Measurements from ENCODE around the gene ASTN1.

Gene ASTN1

DNA sequence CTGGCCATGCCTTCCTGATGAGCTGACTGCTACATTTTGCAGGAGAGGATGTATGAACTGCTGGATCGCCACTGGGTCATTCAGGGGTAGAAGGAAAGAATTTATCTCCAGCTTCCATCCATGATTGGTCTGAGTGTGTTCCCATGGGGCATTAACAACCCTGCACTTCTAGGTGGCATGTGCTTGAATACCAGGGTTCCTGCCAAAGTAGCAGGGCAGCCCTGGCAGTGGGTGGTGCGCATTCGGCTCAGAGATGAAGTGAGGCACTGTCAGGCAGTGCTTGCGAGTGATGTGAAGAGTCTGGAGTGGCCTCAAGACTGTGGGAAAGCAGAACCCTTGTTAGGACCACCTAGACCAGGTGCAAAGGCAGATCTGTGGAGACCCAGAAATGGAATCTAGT lies 294.9 kb downstream of the ASTN1 start:
- no peak for DNase-seq

GRCh38 chr1:176866011-176866714 lies 298.3 kb downstream of the ASTN1 start:
- no peak for DNase-seq

- DNase-seq = no peak
These were observed 300.3 kb downstream of the ASTN1 start for GRCh38 chr1:176864211-176864610.

GRCh38 chr1:176863613-176864012 lies 300.9 kb downstream of the ASTN1 start:
- DNase-seq = no peak

GRCh38 chr1:176858433-176858916 lies 306.0 kb downstream of the ASTN1 start:
- no peak for DNase-seq

- DNase-seq = no peak
These were observed 306.9 kb downstream of the ASTN1 start for GRCh38 chr1:176857632-176858031.

DNA sequence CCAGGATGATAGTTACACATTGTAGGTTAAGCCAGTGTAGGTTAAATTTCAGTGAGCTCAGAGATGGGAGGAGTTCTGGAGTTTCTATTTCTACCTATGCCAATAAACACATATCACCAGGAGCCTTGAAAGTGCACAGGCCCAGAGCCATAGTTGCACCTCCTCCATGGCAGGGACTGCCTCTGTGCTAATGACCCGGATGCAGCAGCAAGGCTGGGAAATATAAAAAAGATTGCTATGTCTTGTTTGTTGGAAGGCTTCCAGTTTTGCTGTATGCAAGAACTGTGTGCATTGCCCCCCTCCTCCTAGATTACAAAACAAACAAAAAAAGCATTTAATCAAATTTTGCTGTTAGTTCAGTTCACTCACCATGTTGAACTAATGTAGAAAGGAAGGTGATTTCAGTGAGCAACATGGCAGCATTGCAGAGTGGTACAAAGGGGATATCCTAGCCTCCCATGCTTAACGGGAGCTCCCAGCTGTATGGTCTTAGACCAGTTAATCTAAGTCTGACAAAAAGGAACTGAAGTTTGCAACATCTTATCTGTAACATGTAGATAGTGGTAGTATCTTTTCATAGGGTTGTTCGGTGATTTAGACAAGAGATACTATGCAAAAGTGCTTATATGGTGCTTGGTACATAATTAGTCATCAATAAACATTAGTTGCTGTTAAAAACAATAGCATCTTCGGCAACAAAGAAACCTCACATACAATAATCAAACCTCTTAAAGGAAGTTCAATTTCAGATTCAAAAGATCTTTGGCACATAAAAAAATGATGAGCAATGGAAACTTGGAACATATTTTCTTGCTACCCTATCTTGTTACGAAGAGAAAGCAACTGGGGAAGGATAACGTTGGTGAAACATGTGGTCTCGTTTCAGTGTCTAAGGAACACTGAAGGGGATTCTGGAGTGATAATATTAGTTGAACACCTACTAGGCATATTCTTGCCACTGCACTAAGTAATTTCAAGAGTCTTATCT lies 309.5 kb downstream of the ASTN1 start:
- DNase-seq = no peak

- DNase-seq = no peak
These were observed 310.4 kb downstream of the ASTN1 start for GRCh38 chr1:176854121-176854520.

DNA sequence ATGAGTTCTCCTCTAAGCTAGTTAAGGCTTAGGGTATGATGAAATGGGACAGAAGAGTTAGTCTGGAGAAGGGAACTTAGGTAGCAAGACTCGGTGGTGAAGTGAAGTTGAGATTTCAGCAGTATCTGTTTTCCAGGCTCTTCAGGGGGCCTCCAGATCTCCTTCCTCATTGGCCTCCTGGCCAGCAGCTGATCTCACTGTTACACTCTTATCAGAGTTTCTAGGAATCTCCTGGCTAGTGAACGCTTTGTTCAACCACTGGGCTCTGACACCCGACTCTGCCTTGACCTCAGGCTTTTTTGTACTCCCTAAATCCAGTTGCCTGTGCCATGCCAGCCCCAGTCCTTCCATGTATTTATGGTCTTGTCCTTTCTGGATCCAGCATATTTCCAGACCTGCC lies 311.0 kb downstream of the ASTN1 start:
- no peak for DNase-seq

- no peak for DNase-seq
These were observed 312.4 kb downstream of the ASTN1 start for GRCh38 chr1:176852124-176852523.

- no peak for DNase-seq
These were observed 313.6 kb downstream of the ASTN1 start for GRCh38 chr1:176850871-176851270.

DNA sequence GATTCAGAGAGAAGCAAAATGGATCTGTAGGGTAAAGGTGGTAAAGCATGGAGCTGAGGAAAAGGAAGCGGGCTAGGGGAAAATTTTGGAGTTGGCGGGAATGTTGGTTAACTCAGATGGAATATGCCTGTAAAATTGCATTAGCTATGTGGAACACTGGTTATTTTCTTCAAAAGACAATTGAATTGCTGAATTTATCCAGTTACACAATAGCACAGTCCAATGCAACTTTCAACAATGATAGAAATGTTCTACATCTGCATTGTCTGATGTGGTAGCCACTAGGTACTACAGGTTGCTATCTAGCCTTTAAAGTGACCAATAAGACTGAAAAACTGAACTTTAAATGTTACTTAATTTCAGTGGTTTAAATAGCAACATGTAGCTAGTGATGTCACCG lies 315.2 kb downstream of the ASTN1 start:
- DNase-seq = no peak

DNA sequence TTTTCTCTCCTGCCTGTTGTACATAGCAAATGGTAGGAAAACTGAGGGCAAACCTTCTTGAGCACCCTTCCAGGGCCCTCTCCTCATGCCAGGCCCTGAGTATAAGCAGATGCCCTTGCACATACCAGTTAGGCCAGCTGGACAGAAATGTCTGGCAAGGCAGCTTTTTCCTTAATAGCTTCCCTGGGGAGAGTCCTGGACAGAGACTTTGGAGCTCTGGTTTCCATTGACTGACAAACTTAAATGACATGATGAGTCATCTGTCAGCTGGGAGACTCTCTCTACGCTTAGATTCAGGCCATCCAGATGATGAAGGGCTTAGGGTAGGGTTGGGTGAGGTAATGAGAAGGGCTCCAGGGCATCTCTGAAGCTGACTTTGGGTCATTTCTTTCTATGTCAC lies 317.5 kb downstream of the ASTN1 start:
- no peak for DNase-seq

DNA sequence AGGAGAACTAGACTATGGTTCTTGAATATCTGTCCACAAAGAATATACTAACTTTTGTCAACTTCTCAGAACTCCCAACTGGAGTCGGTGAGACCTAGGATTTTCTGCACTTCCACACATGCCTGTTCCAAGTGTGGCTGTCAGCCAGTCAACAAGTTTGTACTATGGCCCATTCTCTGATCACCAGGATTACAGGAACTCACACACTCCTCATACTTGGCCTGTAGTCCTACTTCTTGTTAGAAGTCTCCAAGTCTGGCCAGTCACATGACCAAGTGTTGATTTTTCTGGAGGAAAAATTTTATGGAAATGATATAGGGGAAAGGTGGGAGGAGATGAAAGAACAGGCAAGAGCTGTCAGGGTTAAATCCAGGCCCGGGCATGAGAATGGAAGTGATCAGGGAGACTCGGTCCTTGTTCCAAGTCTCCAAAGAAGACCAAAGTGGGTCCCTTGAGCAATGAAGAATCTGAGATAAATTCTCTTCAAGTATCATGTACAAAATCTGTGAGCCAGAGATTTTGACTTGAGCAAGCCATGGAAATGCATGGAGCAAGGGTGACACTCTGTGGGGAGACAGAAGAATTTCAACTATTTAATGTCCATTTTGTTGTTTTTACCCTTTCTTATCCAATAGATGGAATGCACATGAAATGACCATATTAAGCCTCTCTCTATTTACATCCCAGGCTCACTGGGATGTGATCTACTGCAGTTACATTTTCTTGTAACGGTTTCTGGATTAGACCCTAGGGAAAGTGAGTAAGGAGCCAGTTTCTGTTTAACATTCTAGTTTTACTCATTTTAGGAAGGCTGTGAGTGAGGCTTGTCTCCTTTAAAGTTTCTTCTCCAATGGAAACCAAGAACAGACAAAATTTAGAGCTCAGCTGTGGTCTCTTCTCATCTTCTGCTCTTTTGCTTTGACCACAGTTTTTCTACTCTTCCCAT lies 320.9 kb downstream of the ASTN1 start:
- DNase-seq = peak in 1 of 5 experiments; percentile 2

- no peak for DNase-seq
These were observed 323.3 kb downstream of the ASTN1 start for GRCh38 chr1:176841238-176841637.

DNA sequence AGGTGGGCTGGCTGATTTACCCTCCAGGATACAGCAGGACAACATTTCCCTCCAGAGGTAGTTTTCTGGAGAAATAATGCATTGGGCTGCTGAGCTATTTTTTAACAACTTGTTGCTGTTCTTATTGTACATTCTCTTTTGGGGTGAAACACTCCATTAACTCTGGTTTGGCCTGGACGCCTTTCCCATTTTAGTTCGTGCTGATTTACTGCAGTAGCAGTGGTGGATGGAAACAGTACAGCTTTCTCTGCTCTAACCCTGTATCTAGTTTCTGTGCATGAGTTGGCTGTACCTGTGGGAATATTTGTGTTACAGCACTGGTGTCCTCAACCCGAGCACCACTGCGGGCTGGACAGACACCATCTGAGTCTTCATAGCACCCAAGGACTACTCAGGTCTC lies 325.3 kb downstream of the ASTN1 start:
- DNase-seq = no peak

DNA sequence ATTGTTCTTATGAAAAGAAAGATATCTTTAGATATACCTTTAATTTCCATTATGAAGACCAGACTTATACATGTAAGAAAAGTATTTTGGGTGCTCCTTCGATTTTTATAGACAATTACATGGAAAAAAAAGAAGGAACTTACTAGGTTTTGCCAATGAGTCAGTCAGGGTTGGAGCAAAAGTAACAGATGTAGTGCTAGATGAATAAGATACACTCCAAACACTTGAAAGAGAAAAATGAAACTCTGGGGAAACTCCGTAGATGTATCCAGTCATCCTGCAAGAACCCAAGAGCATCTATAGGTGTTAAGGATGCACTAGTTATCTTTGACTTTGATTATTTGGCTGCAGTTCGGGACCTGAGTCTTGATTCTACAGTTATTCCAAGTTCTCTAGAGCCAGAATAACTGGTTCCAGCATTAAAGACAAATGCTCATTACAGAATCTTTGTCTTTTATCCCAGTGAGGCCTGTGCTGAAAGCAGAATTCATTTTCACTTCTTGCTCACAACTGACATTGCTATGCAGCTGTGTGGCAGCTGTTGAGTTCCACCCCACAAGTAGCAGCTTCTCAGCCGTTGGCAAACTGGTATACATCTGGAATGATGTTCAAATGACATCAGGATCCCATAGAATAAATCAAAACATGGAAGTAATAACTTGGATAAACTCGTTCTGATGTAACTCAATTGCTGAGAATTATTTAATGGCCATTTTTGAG lies 326.1 kb downstream of the ASTN1 start:
- DNase-seq = no peak

DNA sequence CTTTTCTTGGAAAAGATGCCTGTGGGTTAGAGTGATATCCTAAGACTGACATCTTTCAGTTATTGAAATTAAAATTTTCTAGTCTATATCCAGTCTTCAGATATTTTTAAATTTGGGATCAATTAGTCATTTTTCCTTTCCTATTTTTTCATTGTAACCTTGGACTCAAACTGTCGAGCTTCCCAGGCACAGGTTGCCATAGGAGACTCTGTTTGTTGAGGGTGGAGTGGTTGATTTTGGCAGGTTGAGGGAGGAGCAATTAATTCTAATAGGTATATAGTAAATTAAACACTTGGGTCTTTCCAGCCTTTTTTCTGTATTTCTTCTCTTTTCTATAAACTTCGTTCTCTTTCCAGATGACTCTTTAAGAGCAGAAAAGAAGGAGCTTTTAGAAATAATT lies 326.8 kb downstream of the ASTN1 start:
- no peak for DNase-seq

- no peak for DNase-seq
These were observed 333.4 kb downstream of the ASTN1 start for GRCh38 chr1:176831150-176831549.

- no peak for DNase-seq
These were observed 335.3 kb downstream of the ASTN1 start for GRCh38 chr1:176829261-176829660.

GRCh38 chr1:176826265-176826664 lies 338.2 kb downstream of the ASTN1 start:
- DNase-seq = no peak
